HG02759 (cell line): Measurements from ENCODE around the gene UMODL1.

ENCODE experiments used
- ATAC-seq: cut with Tn5 transposase; IDR thresholded peaks from one replicate; pipeline ENCODE4 v1.9.1; 2021; ENCODE audit warnings: mild to moderate bottlenecking, moderate library complexity; ENCODE audit not compliant: unreplicated experiment

Gene UMODL1

DNA sequence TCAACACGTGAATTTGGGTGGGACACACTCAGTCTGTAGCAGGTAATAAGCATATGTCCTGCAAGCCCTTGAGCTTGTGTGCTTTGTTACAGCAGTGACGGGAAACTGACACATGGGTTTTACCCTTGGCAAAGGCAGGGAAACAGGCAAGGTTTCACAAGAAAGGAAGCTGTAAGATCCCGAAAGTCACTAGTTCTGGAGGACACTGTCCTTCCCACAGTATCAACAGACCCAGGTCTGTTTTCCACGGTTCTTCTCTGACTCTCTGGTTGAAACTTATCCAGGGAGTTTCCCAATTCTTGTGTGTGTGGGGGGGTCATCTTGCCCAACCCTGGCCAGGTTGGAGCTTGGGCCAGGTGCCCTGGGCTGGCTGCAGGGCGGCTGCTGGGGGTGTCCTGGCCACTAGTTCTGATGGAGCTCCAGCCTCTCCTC lies 31.6 kb upstream of the UMODL1 start:
- no peak for ATAC-seq

DNA sequence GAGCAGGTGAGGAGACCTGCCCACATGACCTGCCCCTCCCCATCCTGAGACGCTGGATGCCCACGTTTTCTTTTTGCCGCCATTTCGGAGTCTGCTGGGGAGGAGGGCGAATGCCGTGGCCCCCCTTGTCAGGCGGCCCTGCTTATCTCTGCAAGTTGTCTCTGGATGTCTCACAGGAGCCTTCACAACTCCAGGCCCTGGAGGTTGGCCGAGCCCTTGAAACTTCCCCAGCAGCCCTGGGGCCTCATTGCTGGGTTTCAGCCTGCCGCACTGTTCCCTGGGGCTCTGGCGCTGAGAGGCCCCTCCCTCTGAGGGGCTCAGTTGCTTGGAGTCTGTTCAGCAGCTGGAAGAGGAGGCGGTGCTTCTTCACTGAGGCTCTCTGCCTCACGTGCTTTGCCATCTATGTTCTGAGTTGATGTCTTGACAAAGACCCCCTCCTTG lies 31.2 kb upstream of the UMODL1 start:
- ATAC-seq, result no peak

DNA sequence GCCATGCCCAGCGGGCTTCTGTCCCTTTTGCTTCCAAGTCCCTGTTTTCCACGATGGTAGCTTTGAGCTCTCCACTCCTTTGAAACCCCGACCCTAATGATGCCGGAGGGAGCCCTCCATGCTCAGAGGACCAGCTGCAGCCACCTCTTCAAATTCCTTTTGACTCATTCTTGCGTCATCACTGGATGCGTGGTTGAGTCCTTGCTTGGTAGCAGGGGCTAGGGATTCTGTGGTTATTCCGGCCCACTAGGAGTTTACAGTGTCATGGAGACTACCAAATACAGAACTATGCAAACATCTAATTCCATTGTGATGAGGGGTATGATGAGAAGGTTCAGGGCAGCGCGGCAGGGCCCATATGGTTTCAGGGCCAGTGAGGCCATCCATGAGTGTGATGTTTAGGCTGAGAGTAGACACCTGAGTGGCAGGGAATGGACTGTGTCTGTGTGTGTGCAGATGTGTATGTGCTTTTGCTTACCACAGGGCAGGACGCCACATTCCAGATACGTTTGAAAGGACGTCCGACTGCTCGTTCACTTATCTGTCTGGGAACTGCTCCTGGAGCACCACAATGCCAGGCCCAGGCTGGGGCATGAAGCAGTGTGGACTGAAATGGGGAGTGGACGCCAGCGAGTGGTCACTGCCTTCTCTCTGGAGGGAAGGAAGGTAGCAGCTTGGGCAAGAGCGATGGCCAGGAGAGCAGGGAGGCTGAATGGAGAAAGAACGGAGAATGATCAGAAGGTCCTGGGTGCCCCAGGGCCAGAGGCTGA lies 30.5 kb upstream of the UMODL1 start:
- no peak for ATAC-seq

DNA sequence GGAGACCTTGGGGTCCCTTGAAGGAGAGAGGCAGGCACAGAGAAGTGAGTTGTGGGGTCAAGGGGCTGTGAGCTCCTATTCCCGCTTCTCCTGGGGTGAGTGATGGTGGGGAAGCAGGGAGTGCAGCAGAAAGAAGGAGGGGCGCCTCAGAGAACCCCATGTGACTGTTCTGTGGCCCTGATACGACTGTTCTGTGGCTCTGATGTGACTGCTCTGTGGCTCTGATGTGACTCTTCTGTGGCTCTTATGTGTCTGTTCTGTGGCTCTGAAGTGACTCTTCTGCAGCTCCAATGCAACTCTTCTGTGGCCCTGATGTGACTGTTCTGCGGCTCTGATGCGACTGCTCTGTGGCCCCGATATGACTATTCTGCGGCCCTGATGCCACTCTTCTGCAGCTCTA lies 29.9 kb upstream of the UMODL1 start:
- ATAC-seq, result no peak

DNA sequence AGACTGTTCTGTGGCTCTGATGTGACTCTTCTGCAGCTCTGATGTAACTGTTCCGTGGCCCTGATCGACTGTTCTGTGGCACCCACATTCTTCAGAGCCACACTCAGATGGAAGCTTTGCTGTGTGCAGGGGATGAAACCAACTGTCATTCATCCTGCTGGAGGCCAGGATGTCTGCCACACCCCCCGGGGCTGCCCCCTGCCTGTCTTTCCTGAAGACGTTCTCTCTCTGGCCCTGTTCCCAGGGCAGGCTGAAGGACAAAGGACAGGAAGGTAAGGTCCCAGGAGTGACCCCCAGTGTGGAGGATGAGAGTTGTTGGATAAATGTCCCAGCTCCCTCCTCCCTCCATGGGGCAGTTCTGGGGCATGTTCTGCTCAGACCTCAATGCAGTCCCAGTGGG lies 29.4 kb upstream of the UMODL1 start:
- no peak for ATAC-seq

DNA sequence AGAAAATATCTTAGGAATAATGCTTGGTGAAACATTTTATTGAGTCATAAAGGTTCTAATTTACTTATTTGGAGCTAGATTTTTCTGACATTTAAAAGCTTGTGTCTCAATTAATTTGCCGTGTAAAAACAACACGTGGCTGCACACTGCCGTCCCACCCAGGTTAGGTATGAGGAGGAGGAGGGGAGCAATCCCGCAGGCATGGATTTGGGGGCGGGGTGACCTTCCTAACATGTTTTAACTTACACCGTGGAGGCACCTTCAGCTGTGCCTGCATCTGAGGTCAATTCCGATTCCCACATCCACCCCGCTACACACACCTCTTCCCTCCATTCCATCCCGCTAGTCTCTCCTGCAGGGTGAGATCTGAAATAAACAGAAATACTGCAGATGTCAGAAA lies 28.5 kb upstream of the UMODL1 start:
- ATAC-seq, result no peak

DNA sequence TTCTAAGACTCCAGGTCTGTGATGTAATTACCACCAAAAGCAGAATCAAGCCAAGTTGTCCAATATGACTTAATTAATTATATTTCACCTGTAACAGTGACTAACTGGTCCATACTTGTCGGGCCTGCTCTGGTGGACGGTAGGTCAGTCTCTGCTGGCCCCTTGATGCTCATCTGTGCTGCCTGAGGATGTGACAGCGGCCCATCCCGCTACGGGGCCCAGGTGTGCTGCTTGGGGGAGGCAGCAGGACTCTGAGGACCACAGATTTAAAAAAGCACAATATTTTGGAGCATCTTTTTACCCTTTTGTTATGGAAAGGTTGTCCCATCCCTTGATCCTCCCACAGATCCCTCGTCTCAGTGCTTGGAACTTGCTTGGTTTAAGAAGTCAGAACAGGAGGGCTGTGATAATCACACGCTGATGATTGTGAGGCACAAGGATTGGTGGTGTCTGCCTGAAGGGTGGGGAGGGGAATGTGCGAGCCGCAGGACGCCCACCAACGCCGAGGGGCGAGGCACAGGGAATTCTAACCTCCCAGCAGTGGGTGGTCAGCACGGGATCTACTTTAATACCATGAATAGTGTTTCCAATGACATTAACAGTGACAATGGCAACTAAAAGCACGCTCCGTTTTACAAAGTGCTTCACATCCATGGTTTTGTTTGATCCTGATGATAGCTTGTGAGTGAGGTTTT lies 27.8 kb upstream of the UMODL1 start:
- ATAC-seq, result no peak

DNA sequence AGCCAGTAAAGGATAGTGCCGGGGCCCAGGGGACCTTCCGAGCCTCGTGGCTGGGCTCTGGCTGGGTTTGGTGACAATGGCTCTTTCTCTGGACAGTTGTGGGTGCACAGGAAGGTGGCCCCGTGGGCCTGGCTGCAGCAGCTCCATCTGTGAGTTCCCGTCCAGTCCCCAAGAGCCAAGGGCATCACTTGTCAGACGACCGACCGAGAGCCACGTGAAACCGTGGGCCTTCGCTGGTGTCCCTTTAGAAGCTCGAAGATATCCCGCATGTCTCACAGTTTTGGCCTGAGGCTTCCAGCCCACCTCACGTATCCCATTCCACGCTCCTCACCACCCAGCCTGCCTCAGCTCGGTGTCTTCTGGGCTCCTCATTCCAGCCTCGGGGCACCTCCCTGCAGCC lies 27.2 kb upstream of the UMODL1 start:
- ATAC-seq, result no peak

DNA sequence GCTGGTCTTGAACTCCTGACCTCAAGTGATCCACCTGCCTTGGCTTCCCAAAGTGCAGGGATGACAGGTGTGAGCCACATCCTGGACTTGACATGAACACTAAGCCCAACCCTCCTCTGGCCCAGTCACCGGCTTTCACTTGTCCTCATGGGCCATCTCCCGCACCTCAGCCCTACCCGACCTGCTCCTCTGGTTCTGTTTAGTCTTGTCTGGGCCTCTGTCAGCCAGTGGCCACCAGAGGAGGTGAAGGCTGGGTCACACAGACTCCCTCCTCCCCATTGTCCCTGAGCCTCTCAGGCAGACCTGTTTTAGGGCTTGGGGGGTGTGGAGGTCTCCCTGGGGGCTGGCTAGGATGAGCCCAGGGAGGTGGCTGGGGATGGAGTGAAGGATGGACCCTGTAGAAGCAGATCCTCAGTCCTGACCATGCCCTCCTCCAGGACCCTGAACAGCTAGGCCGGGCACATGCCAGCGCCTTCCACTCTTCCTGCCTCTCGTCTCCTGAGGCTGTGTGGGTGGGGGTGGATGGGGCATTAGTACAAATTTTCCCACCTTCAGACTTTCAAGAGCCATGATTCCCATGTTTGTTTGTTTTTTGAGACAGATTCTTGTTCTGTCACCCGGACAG lies 26.1 kb upstream of the UMODL1 start:
- no peak for ATAC-seq

DNA sequence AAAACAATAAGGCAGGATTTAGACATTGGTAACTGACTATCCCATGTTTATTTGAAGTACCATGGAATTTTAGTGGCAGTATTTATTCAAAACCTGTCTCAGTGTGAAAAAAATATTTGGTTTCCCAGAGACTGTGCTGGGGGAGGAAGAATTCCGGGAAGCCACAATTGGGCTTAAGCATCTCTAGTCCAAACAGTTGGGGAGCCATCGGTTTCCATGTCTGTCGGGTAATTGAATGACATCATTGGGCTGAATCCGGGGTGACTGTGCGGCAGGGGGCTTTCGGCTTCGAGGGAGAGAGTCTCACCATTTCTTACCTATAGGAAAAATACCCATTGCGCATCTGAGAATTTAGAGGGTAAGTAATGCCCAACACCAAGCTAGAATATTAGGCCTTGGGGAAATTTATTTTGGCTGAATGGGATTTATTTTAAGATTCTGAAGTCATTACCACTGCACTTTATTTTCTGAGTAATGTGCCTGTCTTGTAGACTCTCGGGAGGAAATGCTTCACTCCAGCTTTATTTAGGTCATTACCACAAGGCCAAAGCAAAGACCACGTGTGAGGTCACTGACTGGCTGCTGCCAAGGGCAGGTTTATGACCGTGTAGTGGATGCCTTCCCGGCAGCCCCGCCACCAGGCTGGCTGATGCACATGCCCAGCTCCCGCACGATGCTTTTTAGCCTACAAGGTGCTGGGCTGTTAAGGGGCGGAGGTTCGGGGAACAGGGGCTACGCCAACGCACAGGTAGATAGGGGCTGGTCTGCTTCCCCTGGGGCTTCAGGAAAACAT lies 23.1 kb upstream of the UMODL1 start:
- ATAC-seq, result no peak

DNA sequence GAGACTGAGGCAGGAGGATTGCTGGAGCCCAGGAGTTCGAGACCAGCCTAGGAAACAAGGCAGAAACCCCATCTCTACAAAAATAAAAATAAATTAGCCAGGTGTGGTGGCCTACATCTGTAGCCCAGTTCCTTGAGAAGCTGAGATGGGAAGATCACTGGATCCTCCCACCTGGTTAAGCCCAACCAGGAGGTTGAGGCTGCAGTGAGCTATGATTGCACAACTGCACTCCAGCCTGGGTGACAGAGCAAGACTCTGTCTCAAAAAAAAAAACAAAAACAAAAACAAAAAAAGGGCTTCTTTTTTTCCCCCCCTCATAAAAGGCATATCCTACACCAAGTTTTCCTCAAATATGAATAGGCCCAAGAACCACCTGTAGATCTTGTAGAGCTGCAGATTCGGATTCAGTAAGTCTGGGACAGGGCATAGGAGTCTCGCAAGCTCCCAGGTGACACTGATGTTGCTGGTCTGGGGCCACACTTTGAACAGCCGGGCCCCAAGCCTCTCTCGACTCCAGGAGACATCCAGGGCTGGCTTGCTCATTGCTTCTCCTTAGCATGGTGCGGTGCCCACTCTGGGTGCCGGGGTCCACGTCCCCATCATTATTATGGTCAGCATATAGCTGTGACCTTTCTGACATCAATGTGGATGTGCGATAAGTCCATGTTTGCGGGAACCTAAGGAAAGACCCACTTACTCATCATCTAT lies 22.1 kb upstream of the UMODL1 start:
- no peak for ATAC-seq

DNA sequence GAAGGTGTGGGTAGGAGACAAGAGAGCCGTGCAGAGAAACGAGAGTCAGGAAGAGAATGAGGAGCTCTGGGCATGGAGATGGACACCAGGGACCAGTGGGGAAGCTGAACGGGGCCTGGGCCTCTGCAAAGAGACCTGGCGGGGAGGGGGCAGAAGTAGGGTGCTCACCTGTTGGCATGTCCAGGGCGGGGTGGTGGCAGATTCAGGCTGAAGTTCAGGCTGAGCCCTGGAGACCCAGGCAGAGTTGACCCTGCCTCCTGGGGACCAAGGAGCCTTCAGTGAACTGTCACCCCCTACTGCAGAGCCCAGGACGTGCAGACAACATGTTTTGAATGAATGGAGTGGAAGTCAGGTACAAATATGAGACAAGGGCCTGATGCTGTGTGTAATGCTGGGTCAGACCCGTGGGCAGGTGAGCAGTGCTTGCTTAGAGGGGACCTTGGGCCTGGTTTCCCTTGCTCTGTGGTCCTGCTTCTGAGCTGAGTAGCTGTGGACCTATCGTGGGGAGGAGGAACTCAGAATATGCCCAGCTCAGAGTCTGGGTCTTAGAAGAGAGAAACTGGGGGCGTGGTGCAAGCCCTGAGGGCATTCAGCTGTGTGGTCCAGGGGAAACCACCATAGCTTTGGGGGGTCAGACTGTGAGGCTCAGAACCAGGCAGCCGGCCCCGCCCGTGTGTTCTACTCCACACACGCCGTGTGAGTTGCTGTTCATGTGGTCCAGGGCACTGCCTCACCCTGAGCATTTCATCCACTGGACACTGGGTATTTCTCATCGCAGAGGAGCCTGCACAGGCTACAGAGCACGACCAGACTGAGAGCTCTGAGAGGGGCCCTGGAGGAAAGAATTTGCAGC lies 21.3 kb upstream of the UMODL1 start:
- no peak for ATAC-seq

DNA sequence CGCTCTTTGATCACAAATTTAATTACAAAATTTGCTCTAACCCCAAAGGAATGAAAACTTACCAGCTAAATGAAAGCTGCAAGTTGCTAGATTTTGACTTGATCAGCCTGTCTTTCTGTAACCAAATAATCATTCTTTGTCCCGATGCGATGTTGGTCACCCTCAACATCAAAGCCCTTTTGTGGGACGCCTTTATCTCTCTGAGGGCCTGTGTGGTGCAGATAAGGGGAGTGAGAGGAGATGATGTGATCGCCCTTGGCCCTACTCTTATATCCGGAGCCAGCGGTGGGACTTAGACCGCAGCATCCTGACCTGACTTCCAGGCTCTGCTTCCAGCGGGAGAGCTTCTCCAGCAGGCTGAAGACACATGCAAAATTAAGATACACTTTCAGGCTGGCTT lies 19.3 kb upstream of the UMODL1 start:
- no peak for ATAC-seq

DNA sequence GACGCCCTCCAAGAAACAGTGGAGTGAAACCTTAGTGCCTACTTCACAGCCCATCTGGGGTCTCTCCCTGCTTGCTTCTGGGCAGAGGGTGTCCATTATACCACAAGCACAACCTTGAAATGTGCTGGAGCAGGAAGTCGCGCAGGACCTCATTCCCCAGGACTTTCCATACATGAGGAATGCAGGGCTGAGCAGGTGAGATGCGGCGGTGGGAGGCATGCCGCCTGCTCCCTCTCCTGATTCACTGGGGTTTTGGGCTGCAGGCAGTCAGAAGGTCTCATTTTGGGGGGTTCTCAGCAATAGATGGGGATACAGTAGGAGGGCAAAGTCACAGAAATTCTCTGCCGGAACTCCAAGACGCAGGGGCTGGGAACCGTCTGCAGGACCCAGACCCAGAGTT lies 15.7 kb upstream of the UMODL1 start:
- ATAC-seq, result no peak

DNA sequence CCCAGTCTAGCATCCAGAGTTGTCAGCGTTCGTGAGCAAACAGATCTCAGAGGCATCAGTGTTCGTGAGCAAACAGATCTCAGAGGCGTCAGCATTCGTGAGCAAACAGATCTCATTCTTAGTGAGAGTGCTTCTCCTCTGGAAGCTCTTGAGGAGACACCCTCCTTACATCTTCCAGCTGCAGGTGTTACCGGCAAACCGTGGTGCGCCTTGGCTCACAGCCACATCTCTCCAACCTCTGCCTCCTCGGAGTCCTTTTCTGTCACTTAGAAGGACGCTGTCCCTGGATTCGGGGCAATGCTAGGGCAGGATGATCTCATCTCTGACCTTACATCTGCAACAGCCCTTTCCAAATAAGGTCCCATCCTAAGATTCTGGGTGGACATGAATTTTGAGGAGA lies 14.6 kb upstream of the UMODL1 start:
- ATAC-seq, result no peak

DNA sequence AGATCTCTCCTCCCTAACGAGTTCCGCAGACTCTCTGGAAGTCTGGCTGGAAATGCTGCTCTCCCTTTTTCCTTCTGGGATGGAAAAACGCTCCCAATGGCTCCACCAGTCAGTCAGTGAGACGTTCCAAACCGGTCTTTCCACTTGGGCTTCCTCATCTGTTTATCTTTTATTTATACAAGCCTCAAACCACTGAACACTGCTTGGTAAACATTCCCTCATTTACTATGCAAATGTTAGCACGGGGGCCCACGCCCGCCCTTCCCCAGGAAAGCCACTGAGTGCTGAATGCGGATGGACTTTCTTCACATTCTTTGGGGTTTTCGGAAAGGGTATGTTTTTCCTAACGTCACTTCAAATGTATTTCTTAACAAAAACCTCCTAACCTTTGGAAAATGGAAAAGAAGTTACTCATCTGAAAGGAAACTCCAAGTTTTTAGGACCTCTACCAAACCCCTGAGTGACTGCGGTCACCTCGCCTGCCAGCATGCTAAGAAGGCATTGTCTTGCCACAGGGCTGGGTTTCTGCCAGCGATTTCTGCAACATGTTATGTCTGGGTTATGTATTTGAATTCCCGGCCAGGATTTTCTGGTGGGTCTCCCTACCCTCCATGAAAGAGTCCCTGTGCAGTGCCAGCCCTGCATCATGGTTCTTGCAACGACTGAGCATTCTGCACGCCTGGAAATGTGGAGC lies 14.0 kb upstream of the UMODL1 start:
- ATAC-seq, result no peak

DNA sequence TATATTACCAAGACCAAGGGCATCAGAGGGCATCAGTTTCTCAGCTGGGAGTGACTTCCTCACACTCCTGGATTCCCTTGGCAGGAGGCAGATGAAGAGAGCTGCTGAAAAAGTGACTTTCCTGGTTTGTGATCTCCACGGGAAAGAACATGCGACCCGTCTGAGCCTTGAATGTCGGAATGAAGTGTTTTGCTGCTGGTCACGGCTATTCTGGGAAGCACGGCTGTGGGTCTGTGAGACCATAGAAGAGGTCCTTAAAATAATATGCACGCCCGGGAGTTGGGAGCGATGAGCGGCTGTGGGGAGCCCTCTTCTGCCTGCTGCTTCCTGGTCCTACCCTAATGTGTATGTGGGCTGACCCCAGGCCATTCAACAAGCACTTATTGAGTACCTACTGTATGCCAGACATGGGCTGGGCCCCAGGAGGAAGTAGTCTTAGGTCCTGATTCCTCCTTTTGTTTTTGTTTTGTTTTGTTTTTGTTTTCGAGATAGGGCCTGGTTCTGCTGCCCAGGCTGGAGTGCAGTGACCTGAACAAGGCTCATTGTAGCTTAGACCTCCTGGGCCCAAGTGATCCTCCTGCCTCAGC lies 13.2 kb upstream of the UMODL1 start:
- ATAC-seq, result no peak

DNA sequence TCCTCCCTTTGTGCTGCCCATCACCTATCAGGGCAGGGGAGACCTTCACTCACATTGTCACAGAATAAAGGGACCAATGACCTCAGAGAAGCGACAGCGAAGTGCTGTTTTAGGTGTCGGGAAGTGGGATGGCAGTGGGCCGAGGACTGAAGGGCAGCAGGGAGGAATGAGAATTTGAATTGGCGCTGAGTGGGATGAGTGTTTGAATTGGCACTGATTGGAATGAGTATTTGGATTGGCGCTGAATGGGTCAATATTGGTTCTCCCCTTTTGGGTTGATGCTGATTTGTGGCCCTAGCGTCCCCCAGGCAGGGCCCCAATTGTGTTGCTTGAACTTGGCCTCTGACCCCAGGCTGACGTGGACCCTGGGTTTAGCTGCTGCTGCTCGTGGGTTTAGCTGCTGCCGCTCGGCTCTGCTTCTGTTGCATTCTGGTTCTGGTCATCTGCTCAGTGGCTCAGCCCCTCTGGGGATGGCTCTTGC lies 12.4 kb upstream of the UMODL1 start:
- no peak for ATAC-seq

DNA sequence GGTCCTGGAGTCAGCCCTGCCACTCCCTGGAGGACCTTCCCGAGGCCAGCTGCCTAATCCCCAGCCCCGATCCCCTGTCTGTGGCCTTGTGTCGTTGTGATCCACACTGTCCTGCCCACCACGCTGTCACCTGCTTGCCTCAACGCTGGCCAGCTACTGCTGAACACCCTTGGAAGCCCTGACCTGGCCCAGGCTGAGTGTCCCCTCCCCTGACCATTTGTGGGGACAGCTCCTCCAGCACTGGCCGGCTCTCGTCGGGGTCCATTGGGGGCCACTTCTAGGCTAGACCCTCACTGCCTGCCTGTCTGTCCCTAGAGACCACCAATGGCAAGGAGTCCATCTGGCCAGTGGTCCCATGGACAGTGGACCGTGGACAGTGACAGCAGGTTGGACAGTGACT lies 12.0 kb upstream of the UMODL1 start:
- no peak for ATAC-seq
